Measurements from ENCODE around the gene DNAJC16.

Gene DNAJC16

DNA sequence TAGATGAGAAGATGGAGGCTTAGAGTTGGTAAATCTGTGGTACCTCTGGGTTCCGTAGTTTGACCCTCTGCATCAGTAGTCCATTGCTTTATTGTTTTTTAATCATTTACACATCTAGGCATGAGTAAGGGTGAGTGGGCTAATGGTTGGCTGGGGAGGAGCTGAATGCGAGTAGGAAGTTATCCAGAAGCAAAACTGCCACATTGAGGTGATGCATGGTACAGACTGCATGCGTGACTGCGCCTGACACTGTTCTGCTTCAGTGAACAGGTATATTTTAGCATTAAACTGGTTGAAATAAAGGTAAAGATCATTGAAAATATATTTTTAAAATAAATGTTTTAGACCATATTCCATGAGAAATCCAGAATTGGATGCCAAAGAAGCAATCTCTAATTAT, 4.4 kb downstream of the DNAJC16 start:
- TF ChIP-seq, protein P1, sequence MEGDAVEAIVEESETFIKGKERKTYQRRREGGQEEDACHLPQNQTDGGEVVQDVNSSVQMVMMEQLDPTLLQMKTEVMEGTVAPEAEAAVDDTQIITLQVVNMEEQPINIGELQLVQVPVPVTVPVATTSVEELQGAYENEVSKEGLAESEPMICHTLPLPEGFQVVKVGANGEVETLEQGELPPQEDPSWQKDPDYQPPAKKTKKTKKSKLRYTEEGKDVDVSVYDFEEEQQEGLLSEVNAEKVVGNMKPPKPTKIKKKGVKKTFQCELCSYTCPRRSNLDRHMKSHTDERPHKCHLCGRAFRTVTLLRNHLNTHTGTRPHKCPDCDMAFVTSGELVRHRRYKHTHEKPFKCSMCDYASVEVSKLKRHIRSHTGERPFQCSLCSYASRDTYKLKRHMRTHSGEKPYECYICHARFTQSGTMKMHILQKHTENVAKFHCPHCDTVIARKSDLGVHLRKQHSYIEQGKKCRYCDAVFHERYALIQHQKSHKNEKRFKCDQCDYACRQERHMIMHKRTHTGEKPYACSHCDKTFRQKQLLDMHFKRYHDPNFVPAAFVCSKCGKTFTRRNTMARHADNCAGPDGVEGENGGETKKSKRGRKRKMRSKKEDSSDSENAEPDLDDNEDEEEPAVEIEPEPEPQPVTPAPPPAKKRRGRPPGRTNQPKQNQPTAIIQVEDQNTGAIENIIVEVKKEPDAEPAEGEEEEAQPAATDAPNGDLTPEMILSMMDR (IDR thresholded peaks at IDR 0.05; ENCODE audit: low read depth, low read length, missing control alignments) = no peak
- no peak overlapping the region for H3K4me3 ChIP-seq (replicated peaks; ENCODE audit: low read depth, low read length)
- DNase-seq (ENCODE audit: extremely low read depth, low read depth) = no peak

DNA sequence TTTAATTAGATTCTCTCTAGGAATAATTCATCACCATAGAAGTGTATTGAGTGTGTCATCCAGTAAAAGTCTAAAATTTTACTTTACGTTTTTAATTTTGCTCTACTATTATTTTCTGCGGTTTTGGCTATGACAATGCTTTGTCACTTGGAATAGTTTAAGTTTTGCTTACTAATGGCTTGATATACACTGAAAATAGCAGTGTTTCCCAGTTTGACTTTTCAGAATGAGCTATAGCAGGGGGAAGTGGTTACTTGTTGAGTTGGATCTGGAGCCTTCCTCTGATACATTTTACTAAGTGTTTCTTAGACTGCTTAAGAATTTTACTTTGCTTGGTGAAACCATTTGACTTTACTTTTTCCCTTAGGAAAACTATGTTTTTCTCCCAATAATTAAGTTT, 5.0 kb downstream of the DNAJC16 start:
- TF ChIP-seq, protein P1 (IDR thresholded peaks at IDR 0.05; ENCODE audit: low read depth, low read length, missing control alignments) = no peak
- no peak overlapping the region for H3K4me3 ChIP-seq (replicated peaks; ENCODE audit: low read depth, low read length)
- no peak for DNase-seq (ENCODE audit: extremely low read depth, low read depth)

DNA sequence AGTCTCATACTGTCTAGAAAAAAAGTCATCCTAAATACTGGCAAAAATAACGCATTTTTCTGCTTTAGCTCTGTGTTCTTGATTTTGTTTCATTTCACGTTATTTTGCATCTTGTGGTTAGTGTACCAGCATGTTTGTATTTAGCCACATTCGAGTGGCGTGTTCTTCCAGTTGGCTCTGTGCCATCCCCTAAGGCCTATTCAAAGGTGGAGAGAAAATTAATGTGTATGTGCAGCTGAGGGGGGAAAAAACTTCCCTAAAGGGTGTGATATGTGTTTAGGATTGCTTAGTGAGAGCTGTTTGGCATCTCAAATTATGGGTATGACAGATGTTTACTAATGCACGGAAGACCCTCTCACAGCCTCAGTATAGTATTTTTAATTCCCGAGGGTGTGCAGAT, 12.1 kb downstream of the DNAJC16 start:
- no peak for DNase-seq (ENCODE audit: extremely low read depth, low read depth)
- TF ChIP-seq, protein P1 (IDR thresholded peaks at IDR 0.05; ENCODE audit: low read depth, low read length, missing control alignments) = no peak

DNA sequence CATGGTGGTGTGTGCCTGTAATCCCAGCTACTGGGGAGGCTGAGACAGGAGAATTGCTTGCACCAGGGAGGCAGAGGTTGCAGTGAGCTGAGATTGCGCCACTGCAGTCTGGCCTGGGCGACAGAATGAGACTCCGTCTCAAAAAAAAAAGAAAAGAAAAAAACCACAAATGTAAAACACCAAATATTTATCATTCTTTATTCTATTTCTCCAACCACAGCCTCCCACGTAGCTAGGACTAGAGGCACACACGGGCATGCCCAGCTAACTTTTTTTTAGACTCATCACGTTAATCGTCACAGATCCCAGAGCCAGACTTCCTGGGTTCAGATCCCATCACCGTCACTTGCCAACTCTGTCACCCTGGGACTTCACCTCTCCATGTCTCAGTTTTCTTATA, 13.5 kb downstream of the DNAJC16 start:
- TF ChIP-seq, protein P1 (IDR thresholded peaks at IDR 0.05; ENCODE audit: low read depth, low read length, missing control alignments) = no peak
- no peak overlapping the region for H3K4me3 ChIP-seq (replicated peaks; ENCODE audit: low read depth, low read length)
- DNase-seq (ENCODE audit: extremely low read depth, low read depth) = no peak

More for the DNA sequence above, 12.1 kb downstream of the DNAJC16 start:
- no peak overlapping the region for H3K4me3 ChIP-seq (replicated peaks; ENCODE audit: low read depth, low read length)

DNA sequence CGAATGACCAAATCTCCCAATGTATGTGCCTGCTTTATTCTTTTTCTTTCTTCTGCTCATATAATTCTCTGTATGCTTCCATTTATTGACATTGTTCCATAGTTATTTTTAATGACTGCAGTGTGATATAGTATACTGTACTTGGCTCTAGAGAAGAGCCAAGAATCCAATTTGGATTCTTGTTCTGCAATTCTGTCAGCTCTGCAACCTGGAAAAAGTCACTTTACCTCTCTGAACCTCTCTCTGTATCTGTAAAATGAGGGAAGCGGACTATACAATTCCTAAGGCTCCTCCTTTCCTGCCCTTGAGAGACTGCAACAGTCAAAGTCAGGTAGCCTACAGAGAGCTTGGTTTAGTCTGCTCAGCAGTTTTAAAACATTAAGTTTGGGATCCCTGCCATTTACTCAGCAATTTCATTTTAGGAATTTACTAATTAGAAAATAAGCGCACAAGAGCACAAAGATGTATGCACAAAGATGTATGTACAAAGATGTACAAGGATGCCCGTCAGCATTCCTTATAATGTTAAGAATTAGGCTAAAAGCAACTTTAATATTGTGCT, 14.7 kb downstream of the DNAJC16 start:
- TF ChIP-seq, protein P1 (IDR thresholded peaks at IDR 0.05; ENCODE audit: low read depth, low read length, missing control alignments) = no peak

DNA sequence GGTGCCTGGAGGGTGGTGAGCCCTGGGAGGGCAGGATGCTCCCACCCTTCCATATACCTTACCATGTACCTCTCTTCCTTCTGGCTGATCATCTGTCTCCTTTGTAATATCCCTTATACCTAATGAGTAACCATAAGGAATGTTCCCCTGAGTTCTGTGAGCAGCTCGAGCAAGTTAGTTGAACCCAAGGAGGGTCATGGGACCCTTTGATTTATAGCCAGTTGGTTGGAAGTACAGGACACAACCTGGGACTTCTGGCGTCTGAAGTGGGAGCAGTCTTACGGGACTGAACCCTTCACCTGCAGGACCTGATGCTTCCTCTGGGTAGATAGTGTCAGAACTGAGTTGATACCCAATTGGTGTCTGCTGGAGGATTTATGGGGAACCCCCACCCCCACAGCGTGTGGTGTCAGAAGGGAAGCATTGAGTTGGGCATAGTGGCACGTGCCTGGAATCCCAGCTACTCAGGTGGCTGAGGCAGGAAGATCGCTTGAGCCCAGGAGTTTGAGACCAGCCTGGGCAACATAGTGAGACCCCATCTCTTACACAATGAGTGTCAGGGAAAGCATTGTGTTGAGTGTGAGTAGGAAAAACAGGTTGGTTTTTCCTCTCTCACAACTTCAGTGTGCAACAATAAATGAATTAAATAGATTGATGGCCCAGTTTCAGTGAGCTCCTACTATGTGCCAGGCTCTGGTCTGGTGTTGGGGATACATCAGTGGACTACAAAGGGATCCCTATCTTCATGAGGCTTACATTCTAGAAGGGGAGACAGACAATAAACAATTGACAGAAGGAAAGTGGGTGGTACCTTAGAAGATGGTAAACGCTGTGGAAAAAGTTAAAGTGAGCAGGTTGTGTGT, 16.0 kb downstream of the DNAJC16 start:
- DNase-seq (ENCODE audit: extremely low read depth, low read depth) = no peak
- TF ChIP-seq, protein P1 (IDR thresholded peaks at IDR 0.05; ENCODE audit: low read depth, low read length, missing control alignments) = no peak
- H3K4me3 ChIP-seq (replicated peaks; ENCODE audit: low read depth, low read length) = no peak overlapping the region

More for the DNA sequence above, 14.7 kb downstream of the DNAJC16 start:
- DNase-seq (ENCODE audit: extremely low read depth, low read depth) = no peak
- no peak overlapping the region for H3K4me3 ChIP-seq (replicated peaks; ENCODE audit: low read depth, low read length)

Measured in HFF-Myc (cell line).